Mesothelial cell of epicardium (in vitro differentiated cells): Measurements from ENCODE around the gene TMEM176B. TPM values are rescaled to one million over a fixed set of nuclear protein-coding genes. Genes with fewer than 3 reads are reported as not detected.

Experiments
- DNase-seq, 2 experiments: peaks; one replicate each; pipeline ENCODE4 v3.0.0; 2021; ENCODE audit warnings: low spot score in 2 of 2; ENCODE audit not compliant: unreplicated experiment in 2 of 2
- H3K27ac Mint-ChIP-seq: 2 replicates; pipeline ENCODE4 v1.8.0; 2021; ENCODE audit warnings: mixed read lengths
- H3K27me3 Mint-ChIP-seq: 2 replicates; pipeline ENCODE4 v1.8.0; 2021; ENCODE audit warnings: low read depth, mixed read lengths
- H3K36me3 Mint-ChIP-seq: 2 replicates; pipeline ENCODE4 v1.8.0; 2021; ENCODE audit warnings: mixed read lengths
- H3K4me1 Mint-ChIP-seq: 2 replicates; pipeline ENCODE4 v1.8.0; 2021; ENCODE audit warnings: mixed read lengths
- H3K4me3 Mint-ChIP-seq: 2 replicates; pipeline ENCODE4 v1.8.0; 2021; ENCODE audit warnings: mild to moderate bottlenecking, moderate library complexity, mixed read lengths
- H3K9me3 Mint-ChIP-seq: 2 replicates; pipeline ENCODE4 v1.8.0; 2021; ENCODE audit warnings: mixed read lengths
- total RNA-seq: library from RNA; stranded (reverse); gene quantifications from 3 replicates; pipeline ENCODE4 v1.2.1, GENCODE V29; 2021
- TF ChIP-seq, protein P1 (sequence below): fragments of 200-600 bp; sonication (generic); IDR thresholded peaks from one replicate; pipeline ENCODE4 v1.5.0; 2021; ENCODE audit warnings: antibody characterized with exemption; ENCODE audit not compliant: unreplicated experiment

The TMEM176B gene
- total RNA-seq, 1 donor from 2014 or later = 2.3 TPM

DNA sequence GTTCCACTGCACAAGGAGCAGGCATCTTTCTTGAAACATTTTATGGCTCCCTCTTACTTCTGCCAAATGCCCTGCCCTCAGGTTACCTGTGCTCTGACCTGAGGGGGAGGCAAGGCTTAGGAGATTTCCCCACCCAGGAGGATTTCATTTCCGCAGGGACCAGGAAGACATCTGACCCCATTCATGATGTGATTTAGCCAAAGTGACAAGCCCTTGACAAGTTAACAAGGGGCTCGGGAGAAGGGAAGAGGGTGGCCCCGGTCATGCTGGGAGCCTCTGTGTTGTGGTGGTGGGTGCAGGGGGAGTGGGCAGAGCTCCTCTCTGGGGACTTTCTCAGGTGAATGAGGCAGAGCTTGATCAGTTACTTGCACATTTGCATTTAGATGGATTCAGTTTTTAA, 44.0 kb downstream of the TMEM176B start:
- TF ChIP-seq, protein P1, sequence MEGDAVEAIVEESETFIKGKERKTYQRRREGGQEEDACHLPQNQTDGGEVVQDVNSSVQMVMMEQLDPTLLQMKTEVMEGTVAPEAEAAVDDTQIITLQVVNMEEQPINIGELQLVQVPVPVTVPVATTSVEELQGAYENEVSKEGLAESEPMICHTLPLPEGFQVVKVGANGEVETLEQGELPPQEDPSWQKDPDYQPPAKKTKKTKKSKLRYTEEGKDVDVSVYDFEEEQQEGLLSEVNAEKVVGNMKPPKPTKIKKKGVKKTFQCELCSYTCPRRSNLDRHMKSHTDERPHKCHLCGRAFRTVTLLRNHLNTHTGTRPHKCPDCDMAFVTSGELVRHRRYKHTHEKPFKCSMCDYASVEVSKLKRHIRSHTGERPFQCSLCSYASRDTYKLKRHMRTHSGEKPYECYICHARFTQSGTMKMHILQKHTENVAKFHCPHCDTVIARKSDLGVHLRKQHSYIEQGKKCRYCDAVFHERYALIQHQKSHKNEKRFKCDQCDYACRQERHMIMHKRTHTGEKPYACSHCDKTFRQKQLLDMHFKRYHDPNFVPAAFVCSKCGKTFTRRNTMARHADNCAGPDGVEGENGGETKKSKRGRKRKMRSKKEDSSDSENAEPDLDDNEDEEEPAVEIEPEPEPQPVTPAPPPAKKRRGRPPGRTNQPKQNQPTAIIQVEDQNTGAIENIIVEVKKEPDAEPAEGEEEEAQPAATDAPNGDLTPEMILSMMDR = no peak
- Mint-ChIP-seq H3K27ac (no peak overlapping the region), H3K4me1 (no peaks in the 10 kb centered on the region), H3K9me3 (peaks cover under 1% of the 10 kb centered on the region), H3K27me3 (peaks cover 34% of the 10 kb centered on the region), H3K4me3 (no peak overlapping the region), H3K36me3 (no peaks in the 10 kb centered on the region)
- no peak for DNase-seq

DNA sequence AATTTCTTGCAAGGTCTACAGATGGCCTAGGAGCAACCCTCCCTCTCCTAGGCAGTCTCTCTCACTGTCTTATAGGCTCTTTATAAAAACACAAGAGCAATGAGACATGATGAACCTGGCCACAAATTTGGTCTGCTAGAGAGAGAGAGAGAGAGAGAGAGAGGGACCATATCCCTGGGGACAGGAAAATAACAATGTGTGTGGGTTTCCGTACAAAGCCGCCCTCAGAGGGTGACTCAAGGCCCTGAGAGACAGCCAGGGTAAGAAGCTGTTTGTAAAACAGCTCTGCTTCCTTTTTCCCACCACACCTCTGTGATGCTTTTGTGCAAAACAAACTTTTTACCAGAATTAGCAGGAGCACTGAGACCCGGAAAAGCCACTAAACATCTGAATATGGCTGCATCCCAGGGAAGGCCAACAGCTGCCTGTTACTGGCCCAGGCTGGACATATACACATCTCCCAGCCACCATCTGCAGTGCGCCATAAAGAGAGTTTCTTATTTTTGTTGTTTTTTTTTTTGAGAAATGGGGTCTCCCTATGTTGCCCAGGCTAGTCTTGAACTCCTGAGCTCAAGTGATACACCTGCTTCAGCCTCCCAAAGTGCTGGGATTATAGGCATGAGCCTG, 44.6 kb downstream of the TMEM176B start:
- Mint-ChIP-seq H3K27me3 (peaks cover 37% of the 10 kb centered on the region), H3K4me1 (no peaks in the 10 kb centered on the region), H3K36me3 (no peaks in the 10 kb centered on the region), H3K9me3 (no peaks in the 10 kb centered on the region), H3K4me3 (no peak overlapping the region), H3K27ac (no peak overlapping the region)
- no peak for DNase-seq
- TF ChIP-seq, protein P1 = no peak

DNA sequence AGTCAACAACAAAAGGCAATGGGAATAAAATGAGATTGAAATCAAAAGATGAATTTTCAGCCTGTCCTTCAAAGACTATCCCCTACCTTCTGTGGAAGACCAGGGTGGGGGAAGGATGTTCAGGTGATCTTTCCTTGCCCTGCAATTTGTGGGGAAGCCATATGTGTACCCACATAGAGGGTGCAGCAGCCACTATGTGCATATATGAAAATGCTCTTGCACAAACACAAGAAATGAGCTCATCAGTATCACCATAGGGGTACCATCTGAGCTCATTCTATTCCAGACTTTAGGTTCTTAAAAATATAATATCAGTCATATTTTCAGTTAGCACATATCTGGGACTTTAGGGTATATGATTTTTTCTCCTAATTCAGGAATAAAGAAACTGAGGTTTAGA, 45.2 kb downstream of the TMEM176B start:
- Mint-ChIP-seq H3K36me3 (no peaks in the 10 kb centered on the region), H3K27me3 (peaks cover 42% of the 10 kb centered on the region), H3K27ac (no peak overlapping the region), H3K4me3 (no peak overlapping the region), H3K4me1 (no peaks in the 10 kb centered on the region), H3K9me3 (no peaks in the 10 kb centered on the region)
- TF ChIP-seq, protein P1 = no peak
- no peak for DNase-seq

DNA sequence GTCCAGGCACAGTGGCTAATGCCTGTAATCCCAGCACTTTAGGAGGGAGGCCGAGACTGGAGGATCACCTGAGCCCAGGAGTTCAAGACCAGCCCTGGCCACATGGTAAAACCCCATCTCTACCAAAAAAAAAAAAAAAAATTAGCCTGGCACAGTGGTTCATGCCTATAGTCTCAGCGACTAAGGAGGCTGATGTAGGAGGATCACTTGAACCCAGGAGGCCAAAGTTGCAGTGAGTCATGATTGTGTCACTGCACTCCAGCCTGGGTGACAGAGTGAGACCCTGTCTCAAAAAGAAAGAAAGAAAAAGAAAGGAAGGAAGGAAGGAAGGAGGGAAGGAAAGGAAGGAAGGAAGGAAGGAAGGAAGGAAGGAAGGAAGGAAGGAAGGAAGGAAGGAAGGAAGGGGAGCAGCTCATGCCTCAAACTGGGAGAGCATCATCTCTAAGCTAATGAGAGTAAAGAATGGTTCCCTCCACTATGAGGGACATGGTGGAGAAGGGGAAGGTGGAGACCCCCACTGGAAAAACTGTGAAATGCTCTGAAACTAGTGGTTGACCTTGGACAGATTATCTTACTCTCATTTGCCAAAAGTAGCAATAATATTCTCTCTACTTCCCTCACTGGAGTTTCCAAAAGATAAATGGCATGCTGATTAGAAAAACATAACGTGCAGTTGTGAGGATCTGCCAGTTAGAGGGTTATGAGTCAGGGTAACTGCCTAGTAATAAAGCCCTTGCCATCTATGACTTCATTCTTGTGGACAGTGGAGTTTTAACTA, 46.1 kb downstream of the TMEM176B start:
- TF ChIP-seq, protein P1 = no peak
- no peak for DNase-seq
- Mint-ChIP-seq H3K27me3 (peaks cover 52% of the 10 kb centered on the region), H3K36me3 (no peaks in the 10 kb centered on the region), H3K27ac (no peak overlapping the region), H3K4me3 (no peak overlapping the region), H3K9me3 (no peaks in the 10 kb centered on the region), H3K4me1 (no peaks in the 10 kb centered on the region)

DNA sequence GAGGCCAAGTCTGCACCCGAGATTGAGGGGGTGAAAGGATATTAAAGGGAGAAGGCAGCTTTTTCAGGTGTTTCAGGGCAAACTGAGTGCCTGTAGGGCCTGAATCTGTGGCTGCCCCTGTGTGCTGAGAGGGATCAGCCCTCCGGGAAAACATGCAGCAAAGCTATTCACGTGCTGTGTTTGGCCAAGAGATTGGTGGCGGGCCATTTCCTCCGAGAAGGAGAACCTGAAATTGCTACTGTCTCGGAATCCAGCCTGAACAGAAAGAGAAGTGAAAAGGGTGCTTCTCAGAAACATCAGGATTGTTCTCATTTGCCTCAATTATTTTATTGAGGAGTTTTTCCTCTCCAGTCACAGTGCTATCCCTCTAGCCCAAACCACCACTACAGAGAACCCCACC, 46.9 kb downstream of the TMEM176B start:
- Mint-ChIP-seq H3K4me3 (no peak overlapping the region), H3K4me1 (no peaks in the 10 kb centered on the region), H3K27ac (no peak overlapping the region), H3K9me3 (no peaks in the 10 kb centered on the region), H3K27me3 (peaks cover 60% of the 10 kb centered on the region), H3K36me3 (no peaks in the 10 kb centered on the region)
- DNase-seq = no peak
- TF ChIP-seq, protein P1 = no peak
